Adrenal gland (tissue), 12 donors: ENCODE results near the gene PIEZO2. TPM values are rescaled to one million over a fixed set of nuclear protein-coding genes. Genes with fewer than 3 reads are reported as not detected.

Experiments
- DNase-seq, 7 donors: peaks; one replicate each; pipeline ENCODE4 v3.0.0-alpha.2; 2019 to 2020
- H3K27ac ChIP-seq, 5 donors: fragments of 200-600 bp; sonication (generic) in 4 of 5; 1 replicate in 3 of 5; 2 replicates in 2 of 5; pipeline versions ENCODE4 v1.5.1 to v1.8.0; 2016 to 2020; ENCODE audit warnings: mild to moderate bottlenecking in 1 of 5
- H3K27me3 ChIP-seq: fragments of 200-600 bp; 2 replicates; pipeline ENCODE4 v1.8.0; 2021
- H3K36me3 ChIP-seq, 2 donors: fragments of 200-600 bp; replicated peaks in 1 of 2; 1 replicate in 1 of 2; 2 replicates in 1 of 2; pipeline versions ENCODE4 v1.5.1 to v1.8.0; 2018 to 2022
- H3K4me1 ChIP-seq, 2 donors: fragments of 200-600 bp; replicated peaks in 1 of 2; 1 replicate in 1 of 2; 2 replicates in 1 of 2; pipeline versions ENCODE4 v1.5.1 to v1.8.0; 2018 to 2021
- H3K4me3 ChIP-seq, 4 donors: fragments of 200-600 bp; sonication (generic) in 3 of 4; one replicate each; pipeline ENCODE4 v1.5.1; 2016 to 2018
- H3K9me3 ChIP-seq, 3 donors: fragments of 200-600 bp; sonication (generic) in 1 of 3; replicated peaks in 1 of 3; 1 replicate in 2 of 3; 2 replicates in 1 of 3; pipeline versions ENCODE4 v1.5.1 to v1.8.0; 2016 to 2021
- CTCF ChIP-seq, 6 experiments: fragments of 450-650 bp in 4 of 6; fragments of 200-600 bp in 2 of 6; sonication (generic) in 1 of 6; IDR thresholded peaks; 1 replicate in 5 of 6; 2 replicates in 1 of 6; pipeline versions ENCODE4 v1.5.1 to v1.8.0; 2016 to 2021; ENCODE audit warnings: antibody characterized with exemption in 6 of 6, mild to moderate bottlenecking in 2 of 6, moderate library complexity in 1 of 6
- POLR2A ChIP-seq, 2 donors: fragments of 450-650 bp; IDR thresholded peaks; one replicate each; pipeline ENCODE4 v1.6.1; 2017; ENCODE audit warnings: antibody characterized with exemption in 2 of 2, mild to moderate bottlenecking in 2 of 2, moderate library complexity in 1 of 2
- WGBS, 4 donors: extraction: QIAGEN DNeasy Blood & Tissue Kit in 2 of 4; methylation state at CpG; one replicate each; pipeline versions ENCODE4 v1.1.5 to v1.1.7; 2013 to 2017; 5-methylcytosine and 5-hydroxymethylcytosine counted together
- intact Hi-C, 2 donors: fragments of 100-400 bp; cut with DNase I; formaldehyde crosslinking; loops; one replicate each; pipeline versions ENCODE4 v1.14.1 to v1.15.0; 2022 to 2023
- polyA plus RNA-seq, 3 donors: library from polyadenylated mRNA; stranded (reverse); fragments of 200-250 nt in 2 of 3; fragments of 350-450 nt in 1 of 3; fragmentation: Illumina TruSeq in 1 of 3; extraction: RNeasy Lipid Tissue Mini Kit (QIAGEN cat#74804) in 1 of 3; gene quantifications; one replicate each; pipeline ENCODE4 v1.2.3, GENCODE V29; 2013 to 2014
- total RNA-seq, 9 donors: library from RNA; depleted of rRNA in 4 of 9; stranded (reverse); fragments of >200 nt in 4 of 9; fragments of 120-200 nt in 1 of 9; fragmentation: NEBNext Ultra II Directional in 1 of 9; extraction: Animal tissue kit (Norgen Biotek cat#: 25700) in 1 of 9; gene quantifications; one replicate each; pipeline versions ENCODE4 v1.1.0 to v1.2.4, GENCODE V29; 2013 to 2023
- donor health status: healthy with polysubstance abuse.
- donor health status: Bipolar disorder and iron deficiency.
- donor health status: DM: yes; HTN: yes; CAD: no.
- donor health status: DM: no; HTN: no; CAD: no.
- donor health status: DM: no; HTN: no; CAD: no.
- donor health status: DM: yes; HTN: yes; CAD: no.

PIEZO2 gene
- total and polyA plus RNA-seq, 12 donors: 0.88 to 18.0 (median 2.6) TPM

GRCh38 chr18:10750191-10751035 is 399.0 kb downstream of the PIEZO2 start:
- no peak for TF ChIP-seq CTCF (IDR thresholded peaks at IDR 0.05)
- no peak for TF ChIP-seq POLR2A (IDR thresholded peaks at IDR 0.05)
- 45 to 58% (median 52%) methylated on average over 5 of the region's 5 CpGs for WGBS, 4 donors
- H3K4me3 ChIP-seq: no peak overlapping the region
- H3K36me3 ChIP-seq: no peaks in the 10 kb centered on the region
- peak in 1 of 7 donors; percentile 2 for DNase-seq
- intact Hi-C loops: no loop called here
- H3K9me3 ChIP-seq: no peaks in the 10 kb centered on the region
- H3K27me3 ChIP-seq: no peaks in the 10 kb centered on the region
- no peak overlapping the region for H3K27ac ChIP-seq
- H3K4me1 ChIP-seq: no peaks in the 10 kb centered on the region

GRCh38 chr18:10748641-10749040 is 400.7 kb downstream of the PIEZO2 start:
- no peak overlapping the region for H3K27ac ChIP-seq
- WGBS, 4 donors: 71 to 94% (median 83%) methylated on average over 1 of the region's 1 CpG
- H3K4me3 ChIP-seq: no peak overlapping the region
- no peaks in the 10 kb centered on the region for H3K36me3 ChIP-seq
- no peak for TF ChIP-seq CTCF (IDR thresholded peaks at IDR 0.05)
- TF ChIP-seq POLR2A (IDR thresholded peaks at IDR 0.05): no peak
- no peaks in the 10 kb centered on the region for H3K27me3 ChIP-seq
- intact Hi-C loops: no loop called here
- no peaks in the 10 kb centered on the region for H3K4me1 ChIP-seq
- no peaks in the 10 kb centered on the region for H3K9me3 ChIP-seq
- no peak for DNase-seq

- WGBS, 4 donors: 72 to 75% (median 75%) methylated on average over 3 of the region's 3 CpGs
- H3K36me3 ChIP-seq: no peaks in the 10 kb centered on the region
- H3K27me3 ChIP-seq: no peaks in the 10 kb centered on the region
- no peak overlapping the region for H3K27ac ChIP-seq
- intact Hi-C loops: no loop called here
- no peak for DNase-seq
- no peaks in the 10 kb centered on the region for H3K4me1 ChIP-seq
- no peak overlapping the region for H3K4me3 ChIP-seq
- H3K9me3 ChIP-seq: no peaks in the 10 kb centered on the region
- TF ChIP-seq CTCF (IDR thresholded peaks at IDR 0.05): no peak
- no peak for TF ChIP-seq POLR2A (IDR thresholded peaks at IDR 0.05)
These were observed 403.4 kb downstream of the PIEZO2 start for GRCh38 chr18:10745971-10746370.

GRCh38 chr18:10745219-10745618 is 404.1 kb downstream of the PIEZO2 start:
- DNase-seq: no peak
- no peaks in the 10 kb centered on the region for H3K9me3 ChIP-seq
- 75 to 83% (median 77%) methylated on average over 8 of the region's 8 CpGs for WGBS, 4 donors
- H3K4me1 ChIP-seq: no peaks in the 10 kb centered on the region
- H3K4me3 ChIP-seq: no peak overlapping the region
- TF ChIP-seq POLR2A (IDR thresholded peaks at IDR 0.05): no peak
- TF ChIP-seq CTCF (IDR thresholded peaks at IDR 0.05): no peak
- H3K27ac ChIP-seq: no peak overlapping the region
- H3K27me3 ChIP-seq: no peaks in the 10 kb centered on the region
- intact Hi-C loops: no loop called here
- no peaks in the 10 kb centered on the region for H3K36me3 ChIP-seq
